8988T (cell line): ENCODE results near the gene MACIR.
"Not testable (repeated sequence)": the region's sequence is repeated elsewhere in the genome, so short reads cannot be mapped to it uniquely, and the experiment has no call there.

Source experiments
- DNase-seq: peaks from one replicate; pipeline ENCODE4 v3.0.0; 2011

Gene MACIR, protein sequence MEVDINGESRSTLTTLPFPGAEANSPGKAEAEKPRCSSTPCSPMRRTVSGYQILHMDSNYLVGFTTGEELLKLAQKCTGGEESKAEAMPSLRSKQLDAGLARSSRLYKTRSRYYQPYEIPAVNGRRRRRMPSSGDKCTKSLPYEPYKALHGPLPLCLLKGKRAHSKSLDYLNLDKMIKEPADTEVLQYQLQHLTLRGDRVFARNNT

DNA sequence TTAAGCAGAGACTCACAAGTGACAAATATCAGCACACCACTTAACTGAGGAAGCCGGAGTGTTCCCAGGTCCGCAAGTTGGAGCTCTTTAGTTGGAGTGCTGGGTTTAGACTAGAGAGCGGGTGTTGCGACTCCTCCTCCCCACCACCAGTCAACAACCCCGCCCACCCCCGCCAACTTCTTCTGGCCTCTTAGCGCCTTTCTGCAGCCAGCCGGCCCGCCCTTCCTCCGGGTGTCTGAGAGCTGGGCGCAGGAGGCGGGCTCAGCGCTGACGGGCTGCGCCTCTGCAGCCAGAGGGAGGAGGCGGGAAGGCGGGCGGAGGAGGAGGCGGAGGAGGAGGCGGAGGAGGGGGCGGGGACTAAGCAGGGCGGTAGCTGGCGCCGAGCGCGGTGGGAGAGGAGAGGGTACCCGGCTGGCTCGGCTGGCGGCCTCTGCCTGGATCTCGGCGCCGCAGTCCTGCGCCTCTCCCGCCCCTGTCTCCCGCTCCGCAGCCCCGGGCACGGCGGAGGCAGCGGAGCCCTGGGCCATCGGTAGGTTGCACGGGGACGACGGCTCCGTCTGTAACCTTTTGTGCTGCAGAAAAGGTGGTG, at the start of gene MACIR:
Gene MACIR, plus strand, starts transcription at position 396 of the 589 bp plus-strand sequence. CDS start 17,157 bp downstream, outside the sequence.
- peak; percentile 60 for DNase-seq

DNA sequence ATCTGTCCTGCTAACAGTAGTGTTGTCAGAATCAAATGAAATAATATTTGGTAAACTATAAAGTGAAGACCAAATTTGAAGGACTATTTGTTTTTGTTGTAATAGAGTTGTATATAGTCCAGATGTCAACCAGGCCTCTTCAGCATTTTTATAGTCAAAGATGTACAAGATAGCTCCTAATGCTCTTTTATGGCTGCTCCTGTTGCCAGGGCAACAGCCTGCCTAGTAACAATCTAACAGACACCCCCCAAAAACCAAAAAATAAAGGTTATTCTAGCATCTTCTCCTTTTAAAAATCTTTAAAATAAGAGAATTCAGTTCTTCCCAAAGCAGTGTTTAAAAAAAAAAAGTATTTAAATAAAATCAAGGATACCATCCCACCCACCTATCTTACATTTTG, 49.5 kb upstream of the MACIR start:
- DNase-seq = no peak

DNA sequence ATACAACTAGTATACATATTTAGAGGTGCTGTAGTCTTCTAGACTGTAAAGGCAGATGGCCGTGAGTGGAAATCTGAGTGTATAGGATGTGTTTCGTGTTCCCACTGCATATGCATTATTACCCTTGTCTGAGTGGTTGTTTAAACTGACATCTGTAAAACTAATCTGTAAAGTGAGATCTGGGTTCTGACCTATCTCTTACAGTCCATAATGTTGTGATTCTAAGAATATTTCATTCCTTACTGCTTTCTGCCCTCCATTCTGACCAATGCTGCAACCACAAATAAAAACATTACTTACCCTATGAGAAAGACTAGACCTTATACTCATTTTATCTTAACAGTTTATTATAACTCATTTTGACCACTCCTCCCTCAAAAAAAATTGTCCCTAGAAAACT, 47.6 kb upstream of the MACIR start:
- DNase-seq = no peak

DNA sequence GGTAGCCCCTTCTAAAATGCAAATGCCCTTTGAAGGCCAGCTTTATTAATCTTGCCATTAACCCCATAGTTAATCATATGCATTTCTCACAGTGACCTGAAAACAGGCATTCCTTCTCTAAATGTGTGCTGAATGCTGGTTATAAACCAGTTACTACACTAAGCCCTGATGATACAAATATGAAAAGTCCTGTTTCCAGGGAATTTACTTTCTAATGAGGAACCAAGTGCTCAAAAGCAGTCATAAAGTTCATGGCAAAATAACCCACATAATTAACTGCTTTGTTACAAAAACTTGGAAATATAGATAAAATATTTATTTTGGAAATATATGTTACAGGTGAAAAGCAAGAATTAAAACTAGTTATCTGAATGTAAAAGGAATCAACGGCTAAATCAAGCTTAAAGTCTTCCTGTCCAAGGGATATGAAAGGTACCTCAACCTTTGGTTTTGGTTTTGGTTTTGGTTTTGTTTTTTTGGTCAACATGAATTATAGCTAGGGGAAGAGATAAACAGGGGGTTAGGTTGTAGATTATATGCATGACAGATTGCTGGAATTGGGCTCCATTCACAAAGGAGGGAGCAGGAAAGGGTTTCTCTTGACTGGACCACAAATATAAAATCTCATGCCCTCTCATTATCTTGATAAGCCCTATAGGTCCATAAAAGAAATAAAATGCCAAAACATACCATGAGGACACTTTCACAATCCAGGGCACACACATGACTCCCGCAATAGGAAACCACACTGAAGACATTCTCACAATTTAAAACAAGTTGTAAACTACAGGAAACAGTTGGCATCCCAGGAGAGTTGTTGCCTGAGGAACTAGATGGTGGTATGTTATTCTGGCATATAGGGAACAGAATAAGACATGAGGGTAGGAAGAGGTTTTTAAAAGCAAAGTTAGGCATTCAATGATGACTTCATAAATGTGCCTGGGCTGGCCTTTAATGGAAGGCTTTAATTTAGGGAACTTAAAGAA, 46.7 kb upstream of the MACIR start:
- no peak for DNase-seq

DNA sequence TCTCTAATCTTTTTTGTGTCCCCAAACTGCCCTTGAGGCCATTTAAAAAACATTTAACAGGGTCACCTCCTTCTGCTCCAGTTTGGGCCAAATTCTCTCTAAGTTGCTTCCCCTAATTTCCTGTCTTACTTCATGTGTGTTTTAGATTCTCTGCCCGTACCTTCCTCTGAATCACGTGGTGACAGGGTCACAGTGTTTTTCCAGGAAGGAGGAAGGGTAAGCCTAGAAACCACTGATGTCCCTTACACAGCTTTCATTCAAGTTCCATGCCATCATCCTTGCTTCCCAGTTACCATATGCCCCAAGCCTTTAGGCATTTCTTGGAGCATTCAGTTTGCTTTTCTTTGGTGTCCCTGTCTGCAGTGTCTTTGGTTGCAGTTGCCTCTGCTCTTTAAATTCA, 42.4 kb upstream of the MACIR start:
- DNase-seq = no peak

DNA sequence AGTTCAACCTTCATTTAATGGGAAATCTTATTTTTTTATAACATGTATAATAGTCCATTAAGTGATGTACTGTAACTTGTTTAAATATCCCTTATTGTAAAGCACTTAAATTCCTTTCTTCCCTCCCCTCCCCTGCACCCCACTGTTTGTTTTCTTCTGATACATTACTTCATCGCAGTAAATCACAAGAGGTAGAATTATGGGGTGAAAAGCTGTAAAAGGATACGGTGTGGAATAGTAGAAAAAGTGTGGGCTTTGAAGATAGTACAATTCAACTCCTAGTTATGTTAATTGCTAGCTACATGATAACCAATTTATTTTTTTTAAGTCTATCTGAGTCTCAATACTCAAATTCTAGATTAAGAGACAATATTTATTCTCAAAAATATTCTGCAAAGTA, 41.9 kb upstream of the MACIR start:
- DNase-seq = no peak

DNA sequence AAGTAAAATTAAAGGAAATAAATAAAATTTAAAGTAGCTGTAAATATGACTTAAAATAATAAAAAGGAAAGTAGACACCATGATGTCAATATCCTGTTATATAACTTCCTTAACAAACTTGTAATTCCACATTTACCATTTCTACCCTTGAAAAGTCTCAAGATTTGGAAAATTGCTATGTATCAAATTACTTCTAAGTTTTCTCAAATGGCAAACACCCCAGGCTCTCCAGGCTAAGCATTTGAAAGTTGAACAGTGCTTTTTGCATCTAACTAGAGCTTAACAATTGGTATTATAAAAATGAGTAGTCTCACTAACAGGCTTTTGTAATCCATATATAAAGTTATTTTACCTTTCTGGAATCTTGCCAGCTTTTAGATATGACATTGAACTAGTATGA, 41.5 kb upstream of the MACIR start:
- DNase-seq = no peak

DNA sequence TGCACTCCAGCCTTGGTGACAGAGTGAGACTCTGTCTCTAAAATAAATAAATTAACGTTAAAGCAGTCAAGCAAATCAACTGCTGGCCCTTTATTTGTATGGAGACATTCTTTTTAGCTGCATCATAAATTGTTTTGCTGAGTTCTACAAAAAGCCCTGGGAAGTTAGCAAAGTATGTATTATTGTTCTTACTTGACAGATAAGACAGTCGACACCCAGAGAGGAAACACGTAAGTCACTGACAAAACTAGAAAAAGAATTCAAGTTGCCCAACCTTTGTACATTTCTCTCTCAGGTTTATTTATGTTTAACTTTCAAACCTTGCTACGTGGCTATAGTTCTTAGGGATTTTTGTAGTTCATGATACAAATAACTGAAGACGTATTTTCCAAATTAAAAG, 40.4 kb upstream of the MACIR start:
- DNase-seq = no peak

DNA sequence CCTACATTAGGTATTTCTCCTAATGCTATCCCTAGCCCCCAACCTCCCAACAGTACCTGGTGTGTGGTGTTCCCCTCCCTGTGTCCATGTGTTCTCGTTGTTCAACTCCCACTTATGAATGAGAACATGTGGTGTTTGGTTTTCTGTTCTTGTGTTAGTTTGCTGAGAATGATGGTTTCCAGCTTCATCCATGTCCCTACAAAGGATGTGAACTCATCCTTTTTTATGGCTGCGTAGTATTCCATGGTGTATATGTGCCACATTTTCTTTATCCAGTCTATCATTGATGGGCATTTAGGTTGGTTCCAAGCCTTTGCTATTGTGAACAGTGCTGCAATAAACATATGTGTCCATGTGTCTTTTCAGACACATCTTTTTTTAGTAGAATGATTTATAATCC, 39.5 kb upstream of the MACIR start:
- not testable (repeated sequence) for DNase-seq

DNA sequence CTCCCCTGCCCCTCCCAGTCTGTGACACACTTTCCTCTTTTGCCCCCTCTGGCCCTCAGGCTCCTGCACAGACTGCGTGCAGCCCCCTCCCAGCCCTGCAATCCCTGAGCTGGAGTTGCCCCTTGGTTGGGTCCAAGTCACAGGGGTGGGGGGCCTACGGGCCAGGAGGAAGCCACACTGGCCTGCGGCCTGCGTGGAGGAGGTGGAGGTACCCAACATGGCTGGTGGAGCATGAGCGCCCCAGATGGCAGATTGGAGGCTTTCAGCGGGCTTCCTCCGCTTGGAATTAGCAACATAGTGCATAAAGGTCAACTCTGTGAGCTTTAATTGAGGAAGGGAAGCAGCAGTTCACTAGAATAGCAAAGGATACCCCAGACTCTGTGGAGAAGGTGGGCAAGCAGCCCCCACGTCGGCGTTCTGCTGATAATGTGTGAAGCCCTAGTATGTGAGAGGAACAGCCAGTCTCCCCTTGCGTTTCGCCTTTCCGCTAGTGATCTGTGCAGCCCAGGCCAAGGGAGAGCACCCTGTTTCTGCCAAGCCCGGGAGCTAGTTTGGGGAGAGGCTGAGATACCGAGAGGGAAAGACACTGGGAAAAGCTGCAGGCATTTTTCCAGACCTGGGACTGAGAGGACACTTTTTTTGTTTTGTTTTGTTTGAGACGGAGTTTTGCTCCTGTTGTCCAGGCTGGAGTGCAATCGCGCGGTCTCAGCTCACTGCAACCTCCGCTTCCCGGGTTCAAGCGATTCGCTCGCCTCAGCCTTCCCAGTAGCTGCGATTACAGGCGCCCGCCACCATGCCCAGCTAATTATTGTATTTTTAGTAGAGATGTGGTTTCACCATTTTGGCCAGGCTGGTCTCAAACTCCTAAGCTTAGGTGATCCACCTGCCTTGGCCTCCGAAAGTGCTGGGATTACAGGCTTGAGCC, 35.3 kb upstream of the MACIR start:
- DNase-seq = no peak

DNA sequence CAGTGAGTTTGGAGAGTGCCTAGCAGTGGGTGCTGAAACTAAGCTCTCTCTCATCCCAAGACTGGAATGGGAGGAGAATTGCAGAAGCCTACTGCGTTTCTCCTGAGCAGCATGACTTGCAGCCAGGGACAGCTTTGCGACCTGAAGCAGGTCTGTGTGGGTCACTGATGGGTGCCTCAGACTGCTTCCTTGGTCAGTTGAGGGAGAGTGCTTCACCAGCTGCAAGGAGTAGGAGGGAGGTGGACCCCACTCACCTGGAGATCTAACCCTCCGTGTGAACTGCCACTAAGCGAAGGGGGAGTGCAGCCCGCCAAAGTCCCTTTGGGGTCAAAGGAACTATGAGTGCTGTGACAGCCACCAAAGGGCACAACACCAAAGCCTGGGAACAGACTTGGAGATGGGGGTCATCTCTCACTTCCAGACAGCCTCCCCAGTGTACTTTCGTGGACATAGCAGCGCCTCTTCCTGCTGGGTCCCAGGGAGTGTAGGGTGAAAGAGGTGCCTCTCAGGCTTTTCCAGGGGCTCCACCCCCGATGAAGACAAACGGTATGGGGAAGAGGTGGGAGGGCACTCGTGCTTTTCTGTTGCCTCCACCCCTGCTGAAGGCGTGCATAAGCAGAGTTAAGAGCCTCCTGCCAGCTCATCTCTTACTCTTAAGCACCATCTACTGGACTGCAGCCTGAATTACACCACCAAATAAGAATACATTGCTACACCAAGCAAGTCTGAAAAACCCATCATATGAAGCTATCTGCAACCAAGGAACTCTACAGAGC, 34.3 kb upstream of the MACIR start:
- no peak for DNase-seq

DNA sequence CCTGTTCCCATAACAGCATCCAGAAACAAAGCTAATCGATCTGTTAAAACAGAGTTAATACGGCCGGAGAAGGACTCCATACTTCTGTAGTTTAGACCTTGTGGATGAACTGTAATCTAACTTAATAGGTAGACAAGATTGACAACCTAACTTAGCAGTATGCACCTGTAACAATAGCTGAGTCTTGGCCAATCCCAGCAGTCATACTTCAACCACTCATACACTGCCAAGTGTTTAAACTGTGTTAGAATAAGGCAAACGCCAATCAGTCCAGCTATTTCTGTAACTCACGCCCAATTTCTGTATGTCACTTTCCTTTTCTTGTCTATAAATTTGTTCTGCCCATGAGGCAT, 33.7 kb upstream of the MACIR start:
- DNase-seq = no peak

DNA sequence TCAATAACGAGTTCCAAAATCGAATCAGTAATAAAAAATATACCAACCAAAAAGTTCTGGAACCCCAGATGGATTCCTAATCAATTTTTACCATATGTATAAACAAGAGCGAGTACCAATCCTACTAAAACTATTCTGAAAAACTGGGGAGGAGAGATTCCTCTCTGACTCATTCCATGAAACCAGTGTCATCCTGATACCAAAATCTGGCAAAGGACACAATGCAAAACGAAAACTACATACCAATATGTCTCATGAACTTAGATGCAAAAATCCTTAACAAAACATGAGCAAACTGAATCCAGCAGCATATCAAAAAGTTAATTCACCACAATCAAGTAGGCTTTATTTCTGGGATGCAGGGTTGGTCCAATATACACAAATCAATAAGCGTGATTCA, 30.5 kb upstream of the MACIR start:
- no peak for DNase-seq

DNA sequence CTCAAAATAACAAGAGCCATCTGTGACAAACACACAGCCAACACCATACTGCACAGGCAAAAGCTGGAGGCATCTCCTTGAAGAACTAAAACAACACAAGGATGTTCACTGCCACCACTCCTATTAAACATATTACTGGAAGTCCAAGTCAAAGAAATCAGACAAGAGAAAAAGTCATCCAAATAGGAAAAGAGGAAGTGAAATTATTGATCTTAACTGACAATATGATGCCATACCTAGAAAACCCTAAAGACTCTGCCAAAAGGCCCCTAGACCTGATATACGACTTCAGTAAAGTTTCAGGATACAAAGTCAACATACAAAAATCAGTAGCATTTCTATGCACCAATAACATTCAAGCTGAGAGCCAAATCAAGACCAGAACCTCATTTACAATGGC, 30.0 kb upstream of the MACIR start:
- DNase-seq = no peak

DNA sequence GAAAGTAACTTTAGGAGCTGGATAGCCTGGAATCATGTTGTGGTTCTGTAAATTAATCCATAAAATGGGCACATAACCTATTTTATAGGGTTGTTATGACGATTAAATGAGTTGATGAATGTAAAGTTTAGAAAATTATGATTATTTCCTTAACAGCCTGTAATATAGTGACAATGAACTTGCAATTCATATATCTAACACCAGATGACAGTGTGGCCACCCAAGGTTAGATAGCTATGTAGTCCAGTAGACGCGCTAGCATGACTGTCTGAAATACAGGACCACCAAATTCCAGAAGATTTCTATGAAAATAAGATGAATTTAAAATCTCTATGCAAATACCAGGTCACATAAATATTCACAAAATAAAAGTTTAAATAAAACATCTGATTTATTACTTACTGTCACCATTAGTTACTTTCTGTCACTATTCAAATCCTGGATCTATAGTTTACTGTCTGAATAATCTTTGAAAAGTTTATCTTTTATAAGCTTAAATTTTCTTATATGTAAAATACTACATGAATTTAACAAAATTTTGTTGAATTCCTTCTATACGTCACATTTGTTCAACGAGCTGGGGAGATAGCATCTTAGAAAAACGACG, 26.1 kb upstream of the MACIR start:
- DNase-seq = no peak

DNA sequence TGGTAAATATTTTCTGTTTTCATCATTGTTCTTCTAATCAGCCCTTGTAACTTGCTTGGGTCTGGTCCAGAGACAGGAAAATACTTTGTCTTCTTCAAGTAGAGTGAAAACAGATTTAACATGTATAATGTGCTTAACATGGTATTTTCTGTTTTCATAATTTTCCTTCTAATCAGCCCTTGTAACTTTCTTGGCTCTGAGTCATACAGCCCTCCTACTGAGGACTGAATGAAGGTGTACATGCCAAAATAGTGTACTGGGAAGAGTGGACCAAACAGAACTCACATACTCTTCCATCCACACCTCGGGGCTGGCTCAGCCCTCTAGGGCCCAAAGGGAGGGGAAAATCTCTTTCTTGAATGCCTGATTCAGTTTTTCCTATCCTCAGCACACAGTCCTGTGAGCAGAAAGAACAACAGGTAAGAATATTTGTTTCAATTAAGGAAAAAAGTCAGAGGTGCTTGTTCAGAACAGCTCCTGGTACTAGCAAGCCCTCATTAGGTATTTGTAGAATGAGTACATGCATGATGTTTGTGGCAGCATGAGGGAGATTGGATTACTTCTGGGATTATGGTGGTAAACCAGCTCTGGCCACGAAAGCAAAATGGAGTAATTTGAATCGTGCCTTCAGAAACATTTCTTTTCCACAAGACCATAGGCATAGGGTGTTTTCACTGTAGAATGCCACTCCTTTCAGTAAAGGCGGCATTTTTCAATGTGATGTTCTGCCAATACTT, 24.2 kb upstream of the MACIR start:
- DNase-seq = no peak

DNA sequence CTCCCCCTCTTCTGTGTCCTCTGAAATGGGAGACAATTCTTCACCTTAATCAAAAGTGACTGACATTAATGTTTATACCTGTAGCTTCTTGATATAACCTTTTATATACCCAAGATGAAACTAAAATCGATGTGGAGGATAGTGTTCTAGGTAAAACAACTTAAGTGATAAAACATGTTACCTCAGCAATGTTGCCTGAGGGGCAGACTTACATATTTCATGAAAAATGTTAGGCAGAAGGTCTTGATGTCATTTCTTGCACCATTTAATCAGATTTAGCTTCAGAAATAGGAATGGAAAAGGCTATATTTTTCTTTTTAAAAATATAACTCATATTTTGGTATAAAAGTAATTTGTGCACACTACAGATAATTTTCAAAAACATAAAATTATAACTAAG, 22.7 kb upstream of the MACIR start:
- no peak for DNase-seq

DNA sequence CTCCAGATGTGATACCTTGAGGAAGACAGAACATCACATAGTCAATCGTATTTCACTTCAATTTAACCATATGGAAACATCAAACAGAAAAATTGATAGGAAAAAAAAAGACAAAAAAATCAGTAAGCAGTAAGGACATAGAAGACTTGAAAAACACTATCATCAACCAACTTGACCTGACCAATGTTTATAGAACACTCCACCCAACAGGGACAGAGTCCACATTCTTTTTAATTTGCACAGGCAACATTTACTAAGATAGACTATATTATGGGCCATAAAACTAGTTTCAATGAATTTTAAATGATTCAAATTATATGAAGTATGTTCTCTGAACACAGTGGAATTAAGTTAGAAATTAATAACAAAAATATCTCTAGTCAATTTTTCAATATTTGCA, 20.8 kb upstream of the MACIR start:
- no peak for DNase-seq

DNA sequence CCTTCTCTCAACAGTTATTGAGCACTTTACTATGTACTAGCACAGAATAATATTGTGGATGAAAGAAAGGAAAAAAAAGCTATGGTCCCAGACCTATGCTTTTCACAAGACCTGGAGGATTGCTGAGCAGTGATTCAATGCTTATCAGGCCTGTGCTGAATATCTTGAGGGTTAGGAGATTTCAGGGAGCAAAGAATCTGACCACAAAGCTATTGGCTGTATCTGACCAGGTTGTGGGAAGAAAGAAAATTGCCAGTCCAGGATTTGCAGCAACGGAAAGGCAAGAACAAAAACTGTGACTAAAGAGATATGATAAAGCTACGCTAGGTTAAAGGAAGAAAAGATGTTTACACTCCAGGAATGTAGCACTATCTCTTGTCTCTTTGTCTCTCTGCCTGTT, 14.9 kb upstream of the MACIR start:
- DNase-seq = no peak

DNA sequence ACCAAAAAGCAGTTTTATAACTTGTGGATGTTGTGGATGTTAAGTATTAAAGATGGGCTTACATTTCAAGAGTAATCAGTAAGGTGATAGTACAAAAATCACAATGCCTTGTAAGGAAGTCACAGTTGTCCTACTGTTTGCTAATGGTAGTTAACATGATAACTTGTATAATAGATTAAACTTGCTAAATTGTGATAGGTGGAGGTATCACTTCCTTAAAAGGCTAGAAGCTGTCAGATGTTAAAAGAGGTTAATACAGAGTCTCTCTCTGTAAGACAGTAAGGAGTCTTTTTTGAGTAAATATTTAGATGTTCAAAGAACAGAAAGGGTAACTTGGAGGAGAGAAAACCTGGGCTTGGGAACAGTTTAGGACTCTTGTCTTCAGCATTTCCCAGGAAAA, 14.2 kb upstream of the MACIR start:
- DNase-seq = no peak

DNA sequence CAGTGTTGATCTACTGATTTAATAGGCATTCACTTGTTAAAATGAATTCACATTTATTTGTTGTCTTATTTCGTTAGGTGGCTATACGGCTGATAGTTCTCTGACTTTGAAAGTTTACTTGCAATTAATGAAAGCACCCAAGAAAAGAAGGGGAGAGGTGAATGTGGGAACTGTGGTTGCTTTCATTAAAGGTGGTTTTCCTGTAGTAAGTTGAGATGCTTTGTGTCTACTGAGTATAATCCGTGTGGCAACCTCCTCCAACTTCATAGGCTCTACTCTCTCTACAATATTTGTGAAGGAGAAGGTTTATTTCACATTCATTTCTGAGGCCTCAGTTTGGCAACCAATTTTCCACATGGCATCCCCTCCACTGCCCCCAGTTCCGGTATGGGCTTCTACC, 12.8 kb upstream of the MACIR start:
- no peak for DNase-seq
